NCI-H146 treated with DMSO at 0.1 percent for 48 hours (cell line): ENCODE results near the gene NEIL1.
A peak's percentile ranks its signal among the peaks of the same experiment; 100 is the strongest.
"Not testable (repeated sequence)": the region's sequence is repeated elsewhere in the genome, so short reads cannot be mapped to it uniquely, and the experiment has no call there.

ENCODE experiments used
- DNase-seq: peaks from one replicate; lab custom pipeline; 2025; ENCODE audit not compliant: unreplicated experiment; lab: John Stamatoyannopoulos, UW

NEIL1 gene

GRCh38 chr15:75333654-75334419, 13.0 kb upstream of the NEIL1 start:
- DNase-seq, result not testable (repeated sequence)

- DNase-seq, result no peak
Measured at GRCh38 chr15:75335313-75335704, 11.5 kb upstream of the NEIL1 start.

DNA sequence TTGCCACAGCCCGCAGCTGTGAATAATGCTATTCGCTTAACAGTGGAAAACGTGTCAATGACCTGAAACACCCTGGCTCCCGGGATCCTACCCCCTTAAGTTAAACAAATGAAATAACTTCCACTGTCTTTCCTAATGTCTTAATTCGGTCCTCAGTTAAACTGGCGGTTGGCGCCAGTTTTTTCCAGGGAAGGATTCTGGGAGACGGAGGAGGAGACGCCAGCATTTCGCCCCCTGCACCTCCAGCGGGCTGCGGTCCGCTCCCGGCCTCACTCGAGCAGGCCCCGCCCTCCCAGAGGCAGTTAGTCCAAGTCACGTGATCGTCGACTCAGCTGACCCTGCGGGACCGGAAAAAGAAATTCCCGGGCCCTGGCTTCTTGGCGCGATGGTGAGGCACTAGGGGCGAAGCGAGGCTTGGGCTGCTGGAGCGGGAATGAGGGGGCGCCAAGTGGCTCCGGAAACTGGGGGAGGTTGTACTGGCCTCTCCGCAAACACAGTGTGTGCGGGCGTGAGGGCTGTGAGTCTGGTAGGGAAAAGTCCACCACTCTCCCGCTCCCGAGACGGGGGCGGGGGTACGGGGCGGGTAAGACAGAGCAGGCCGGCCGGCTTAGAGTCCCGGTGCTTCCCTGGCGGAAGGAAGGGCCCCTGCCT, 11.0 kb upstream of the NEIL1 start, which contains the start of gene COMMD4:
TSS of gene COMMD4 (plus strand) at position 359 of the 651 bp plus-strand sequence. CDS start at position 386, 27 bp downstream.
- DNase-seq, result peak; percentile 64

- no peak for DNase-seq
Measured at GRCh38 chr15:75338661-75339240, 8.1 kb upstream of the NEIL1 start.

DNA sequence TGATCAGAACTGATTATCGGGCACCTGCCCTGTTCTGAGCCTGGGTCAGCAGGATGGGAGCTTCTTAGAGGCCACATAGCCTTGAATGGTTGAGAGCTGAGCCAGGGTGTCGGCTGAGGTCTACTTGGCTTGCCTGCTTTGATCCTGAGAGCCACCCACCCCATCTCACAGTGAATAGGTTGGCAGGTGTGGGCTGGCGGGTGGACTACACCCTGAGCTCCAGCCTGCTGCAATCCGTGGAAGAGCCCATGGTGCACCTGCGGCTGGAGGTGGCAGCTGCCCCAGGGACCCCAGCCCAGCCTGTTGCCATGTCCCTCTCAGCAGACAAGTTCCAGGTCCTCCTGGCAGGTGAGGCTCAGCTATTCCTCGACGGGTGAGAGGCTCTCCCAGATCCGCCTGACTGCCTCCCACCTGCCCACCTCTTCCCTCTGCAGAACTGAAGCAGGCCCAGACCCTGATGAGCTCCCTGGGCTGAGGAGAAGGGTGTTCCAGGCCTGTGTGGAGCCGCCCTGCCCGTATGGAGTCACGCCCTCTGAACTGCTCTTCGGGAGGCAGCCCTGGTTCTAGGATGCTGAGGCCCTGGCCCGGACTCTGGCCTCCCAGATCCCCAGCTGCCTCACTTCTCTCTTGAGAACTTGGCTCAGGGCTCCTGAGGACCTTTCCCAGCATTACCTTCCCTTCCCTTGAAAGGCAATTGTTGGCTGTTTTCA, 7.2 kb upstream of the NEIL1 start:
- DNase-seq, result no peak

- DNase-seq, result no peak
Measured at GRCh38 chr15:75342221-75342620, 4.6 kb upstream of the NEIL1 start.

DNA sequence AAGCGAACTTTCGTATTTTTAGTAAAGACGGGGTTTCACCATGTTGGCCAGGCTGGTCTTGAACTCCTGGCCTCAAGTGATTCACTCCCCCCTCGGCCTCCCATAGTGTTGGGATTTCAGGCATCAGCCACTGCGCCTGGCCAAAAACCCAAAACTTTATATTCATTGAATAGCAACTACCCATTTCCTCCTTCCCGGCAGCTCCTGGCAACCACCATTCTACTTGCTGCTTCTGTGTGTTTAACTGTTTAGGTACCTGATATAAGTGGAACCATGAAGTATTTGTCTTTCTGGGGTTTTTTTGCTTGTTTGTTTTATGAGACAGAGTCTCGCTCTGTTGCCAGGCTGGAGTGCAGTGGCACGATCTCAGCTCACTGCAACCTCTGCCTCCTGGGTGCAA, 2.9 kb upstream of the NEIL1 start:
- DNase-seq, result not testable (repeated sequence)

- DNase-seq, result peak; percentile 9
Measured at GRCh38 chr15:75347222-75348033, 589 bp downstream of the NEIL1 start.

- no peak for DNase-seq
Measured at GRCh38 chr15:75348034-75348561, 1.3 kb downstream of the NEIL1 start.

DNA sequence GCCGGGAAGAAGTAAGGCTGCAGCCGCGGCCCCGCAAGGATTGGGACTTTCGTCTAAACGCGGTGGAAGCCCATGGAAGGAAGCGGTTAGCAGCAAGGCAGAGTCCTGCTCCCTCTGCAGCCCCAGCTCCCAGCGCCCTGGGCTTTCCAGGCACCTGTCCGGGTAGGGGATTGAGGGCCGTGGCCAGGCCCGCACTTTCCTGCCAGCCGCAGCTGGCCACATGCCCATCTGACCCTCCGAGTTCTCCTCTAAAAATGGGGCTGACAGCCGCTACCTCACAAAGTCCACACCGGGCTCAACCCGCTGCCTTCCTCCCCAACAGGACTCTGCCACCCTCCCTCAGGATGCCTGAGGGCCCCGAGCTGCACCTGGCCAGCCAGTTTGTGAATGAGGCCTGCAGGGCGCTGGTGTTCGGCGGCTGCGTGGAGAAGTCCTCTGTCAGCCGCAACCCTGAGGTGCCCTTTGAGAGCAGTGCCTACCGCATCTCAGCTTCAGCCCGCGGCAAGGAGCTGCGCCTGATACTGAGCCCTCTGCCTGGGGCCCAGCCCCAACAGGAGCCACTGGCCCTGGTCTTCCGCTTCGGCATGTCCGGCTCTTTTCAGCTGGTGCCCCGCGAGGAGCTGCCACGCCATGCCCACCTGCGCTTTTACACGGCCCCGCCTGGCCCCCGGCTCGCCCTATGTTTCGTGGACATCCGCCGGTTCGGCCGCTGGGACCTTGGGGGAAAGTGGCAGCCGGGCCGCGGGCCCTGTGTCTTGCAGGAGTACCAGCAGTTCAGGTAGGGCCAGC, 1.9 kb downstream of the NEIL1 start:
- no peak for DNase-seq

DNA sequence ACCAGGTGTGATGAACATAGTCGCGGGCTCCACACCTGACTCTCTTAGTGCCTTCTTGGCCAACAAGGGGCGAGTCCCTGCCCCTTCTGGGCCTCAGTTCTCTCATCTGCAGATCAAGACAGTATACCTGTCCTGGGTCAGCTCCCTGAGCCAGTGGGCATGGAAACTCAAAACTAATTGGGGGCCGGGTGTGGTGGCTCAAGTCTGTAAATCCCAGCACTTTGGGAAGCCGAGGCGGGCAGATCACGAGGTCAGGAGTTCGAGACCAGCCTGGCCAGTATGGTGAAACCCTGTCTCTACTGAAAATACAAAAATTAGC, 2.5 kb downstream of the NEIL1 start:
- not testable (repeated sequence) for DNase-seq

DNA sequence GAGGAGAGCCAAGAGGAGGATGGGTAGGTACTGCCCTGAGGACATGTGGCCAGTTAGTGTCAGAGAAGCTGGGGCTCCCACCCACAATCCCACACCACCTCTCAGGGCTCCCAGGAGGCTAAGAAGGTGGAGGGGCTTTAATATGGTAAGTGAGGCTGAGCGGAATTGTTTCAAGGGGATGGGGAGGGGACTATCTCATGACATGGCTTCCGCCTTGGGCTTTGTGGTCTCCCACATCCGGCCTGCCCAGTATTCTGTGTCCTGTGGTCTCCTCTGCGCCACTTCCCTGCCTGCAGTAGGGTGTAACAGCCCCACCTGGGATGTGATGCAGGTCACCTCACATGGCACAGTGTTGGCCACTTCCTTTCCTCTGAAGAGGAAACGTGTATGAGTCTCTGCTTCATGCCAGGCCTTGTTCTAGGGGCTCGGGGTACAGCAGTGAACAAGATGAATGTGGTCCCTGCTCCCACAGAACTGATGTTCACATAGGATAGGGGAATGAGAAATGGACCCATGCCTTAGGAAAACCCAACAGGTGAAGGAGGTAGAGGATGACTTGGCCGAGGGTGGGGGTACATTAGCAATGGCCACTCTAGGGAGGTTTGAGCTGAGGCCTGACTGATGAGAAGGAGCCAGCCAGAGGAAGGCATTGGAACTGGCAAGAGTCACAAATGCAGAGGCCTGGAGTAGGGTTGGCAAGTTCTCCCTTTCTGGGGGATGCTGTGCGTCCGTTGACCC, 3.2 kb downstream of the NEIL1 start:
- no peak for DNase-seq

- DNase-seq, result no peak
Measured at GRCh38 chr15:75350601-75351361, 3.9 kb downstream of the NEIL1 start.

- DNase-seq, result no peak
Measured at GRCh38 chr15:75352186-75353080, 5.6 kb downstream of the NEIL1 start.

DNA sequence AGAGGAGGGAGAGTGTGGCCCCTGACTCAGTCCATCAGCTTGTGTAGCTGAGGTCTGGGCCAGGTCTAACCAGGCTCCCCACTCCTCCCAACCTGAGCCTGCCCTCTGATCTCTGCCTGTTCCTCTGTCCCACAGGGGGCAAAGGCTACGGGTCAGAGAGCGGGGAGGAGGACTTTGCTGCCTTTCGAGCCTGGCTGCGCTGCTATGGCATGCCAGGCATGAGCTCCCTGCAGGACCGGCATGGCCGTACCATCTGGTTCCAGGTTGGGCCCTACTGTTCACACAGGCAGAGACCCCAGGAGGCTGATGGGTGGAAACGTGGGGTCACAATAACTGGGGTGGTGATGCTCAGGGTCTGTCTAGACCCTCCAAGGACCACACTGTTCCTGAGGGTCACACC, 6.8 kb downstream of the NEIL1 start:
- no peak for DNase-seq

GRCh38 chr15:75354454-75354853, 7.6 kb downstream of the NEIL1 start:
- no peak for DNase-seq

- no peak for DNase-seq
Measured at GRCh38 chr15:75355369-75355768, 8.5 kb downstream of the NEIL1 start.
